Measurements from ENCODE around the gene KANK3. TPM values are rescaled to one million over a fixed set of nuclear protein-coding genes. Genes with fewer than 3 reads are reported as not detected.
A peak's percentile ranks its signal among the peaks of the same experiment; 100 is the strongest.
"Not testable (repeated sequence)": the region's sequence is repeated elsewhere in the genome, so short reads cannot be mapped to it uniquely, and the experiment has no call there.

Gene KANK3
- total RNA-seq, 2 experiments from 2014 or later = 4.5 to 4.8 TPM

GRCh38 chr19:8363803-8364771 lies 21.0 kb upstream of the KANK3 start, which contains the start of gene ANGPTL4:
Gene ANGPTL4 (plus strand): TSS chr19:8364155. CDS start chr19:8364322, 167 bp downstream.
- peaks cover 2% of the 10 kb centered on the region for H3K36me3 Mint-ChIP-seq
- DNase-seq (peak; percentile 71), ATAC-seq (ENCODE audit: low read depth) (peak; percentile 80)
- H3K27ac Mint-ChIP-seq = peak within 1 kb of the TSS; percentile 76
- POLR2A ChIA-PET = interaction anchor here (0.7 to 1.0 kb wide), 3 partner anchors 30 to 321 kb away, joined by 3 to 4 read pairs (median 3); no protein-coding TSS in a partner anchor
- H3K4me3 Mint-ChIP-seq = peak within 1 kb of the TSS; percentile 87
- peaks cover 47% of the 10 kb centered on the region for H3K27me3 Mint-ChIP-seq
- peaks cover 13% of the 10 kb centered on the region for H3K4me1 Mint-ChIP-seq
- H3K9me3 Mint-ChIP-seq = no peaks in the 10 kb centered on the region

GRCh38 chr19:8361921-8362793 lies 19.1 kb upstream of the KANK3 start:
- Mint-ChIP-seq H3K4me1 (peaks cover 10% of the 10 kb centered on the region), H3K27me3 (peaks cover 32% of the 10 kb centered on the region), H3K36me3 (peaks cover 2% of the 10 kb centered on the region), H3K9me3 (no peaks in the 10 kb centered on the region), H3K27ac (no peak overlapping the region), H3K4me3 (peak overlapping the region; percentile 32)
- ATAC-seq (ENCODE audit: low read depth) (no peak), DNase-seq (no peak)
- POLR2A ChIA-PET = interaction anchor here (0.5 to 1.2 kb wide), 2 partner anchors 29 to 556 kb away, joined by 3 read pairs; no protein-coding TSS in a partner anchor

GRCh38 chr19:8360196-8360595 lies 17.1 kb upstream of the KANK3 start:
- no peak overlapping the region for H3K4me3 Mint-ChIP-seq
- peaks cover 24% of the 10 kb centered on the region for H3K27me3 Mint-ChIP-seq
- H3K36me3 Mint-ChIP-seq = no peaks in the 10 kb centered on the region
- DNase-seq = no peak
- ATAC-seq (ENCODE audit: low read depth) = no peak
- H3K9me3 Mint-ChIP-seq = no peaks in the 10 kb centered on the region
- POLR2A ChIA-PET = interaction anchor here (0.6 kb wide), 1 partner anchor 41 kb away, joined by 9 read pairs; no protein-coding TSS in a partner anchor
- peaks cover 17% of the 10 kb centered on the region for H3K4me1 Mint-ChIP-seq
- no peak overlapping the region for H3K27ac Mint-ChIP-seq

- H3K4me3 Mint-ChIP-seq = no peak overlapping the region
- no peaks in the 10 kb centered on the region for H3K9me3 Mint-ChIP-seq
- H3K27ac Mint-ChIP-seq = no peak overlapping the region
- H3K4me1 Mint-ChIP-seq = peaks cover 17% of the 10 kb centered on the region
- H3K36me3 Mint-ChIP-seq = no peaks in the 10 kb centered on the region
- peaks cover 19% of the 10 kb centered on the region for H3K27me3 Mint-ChIP-seq
- no peak for DNase-seq
- POLR2A ChIA-PET = no interaction called here
- ATAC-seq (ENCODE audit: low read depth) = no peak
These were observed 15.9 kb upstream of the KANK3 start for GRCh38 chr19:8358948-8359347.

- H3K9me3 Mint-ChIP-seq = no peaks in the 10 kb centered on the region
- DNase-seq (no peak), ATAC-seq (ENCODE audit: low read depth) (no peak)
- H3K36me3 Mint-ChIP-seq = no peaks in the 10 kb centered on the region
- peaks cover 17% of the 10 kb centered on the region for H3K27me3 Mint-ChIP-seq
- no peak overlapping the region for H3K27ac Mint-ChIP-seq
- POLR2A ChIA-PET = interaction anchor here (1.3 kb wide), 1 partner anchor 12 kb away, joined by 3 read pairs; no protein-coding TSS in a partner anchor
- H3K4me3 Mint-ChIP-seq = no peak overlapping the region
- peaks cover 12% of the 10 kb centered on the region for H3K4me1 Mint-ChIP-seq
These were observed 14.0 kb upstream of the KANK3 start for GRCh38 chr19:8357007-8357521.

- Mint-ChIP-seq H3K27me3 (peaks cover 20% of the 10 kb centered on the region), H3K27ac (no peak overlapping the region), H3K36me3 (no peaks in the 10 kb centered on the region), H3K4me3 (no peak overlapping the region), H3K4me1 (peaks cover 13% of the 10 kb centered on the region), H3K9me3 (no peaks in the 10 kb centered on the region)
- DNase-seq (no peak), ATAC-seq (ENCODE audit: low read depth) (no peak)
- POLR2A ChIA-PET = no interaction called here
These were observed 12.8 kb upstream of the KANK3 start for GRCh38 chr19:8355631-8356402.

GRCh38 chr19:8352845-8353244 lies 9.8 kb upstream of the KANK3 start:
- POLR2A ChIA-PET = interaction anchor here (0.6 to 0.9 kb wide), 4 partner anchors 10 to 228 kb away, joined by 3 to 5 read pairs (median 3); partner anchors contain the start of genes KANK3 and RPS28
- H3K36me3 Mint-ChIP-seq; ATAC-seq (ENCODE audit: low read depth); H3K27ac Mint-ChIP-seq; H3K4me3 Mint-ChIP-seq; DNase-seq; H3K9me3 Mint-ChIP-seq: not testable (repeated sequence)
- H3K27me3 Mint-ChIP-seq = peaks cover 27% of the 10 kb centered on the region
- H3K4me1 Mint-ChIP-seq = peaks cover 13% of the 10 kb centered on the region

- Mint-ChIP-seq H3K27me3 (peaks cover 30% of the 10 kb centered on the region), H3K27ac (no peak overlapping the region), H3K9me3 (no peaks in the 10 kb centered on the region), H3K4me3 (no peak overlapping the region), H3K36me3 (no peaks in the 10 kb centered on the region), H3K4me1 (peaks cover 14% of the 10 kb centered on the region)
- ATAC-seq (ENCODE audit: low read depth) = no peak
- no peak for DNase-seq
- POLR2A ChIA-PET = interaction anchor here (0.6 to 0.9 kb wide), 3 partner anchors 9 to 226 kb away, joined by 3 to 5 read pairs (median 3); partner anchors contain the start of genes KANK3 and RPS28
These were observed 9.2 kb upstream of the KANK3 start for GRCh38 chr19:8352134-8352827.

GRCh38 chr19:8349629-8350372 lies 6.7 kb upstream of the KANK3 start:
- peaks cover 33% of the 10 kb centered on the region for H3K27me3 Mint-ChIP-seq
- DNase-seq; H3K36me3 Mint-ChIP-seq; POLR2A ChIA-PET; H3K9me3 Mint-ChIP-seq; ATAC-seq (ENCODE audit: low read depth); H3K4me1 Mint-ChIP-seq; H3K4me3 Mint-ChIP-seq; H3K27ac Mint-ChIP-seq: not testable (repeated sequence)

GRCh38 chr19:8343483-8343844 lies 402 bp upstream of the KANK3 start:
- no peak for ATAC-seq (ENCODE audit: low read depth)
- Mint-ChIP-seq H3K9me3 (no peaks in the 10 kb centered on the region), H3K27ac (peak overlapping the region; percentile 87), H3K4me3 (peak overlapping the region; percentile 87), H3K36me3 (no peaks in the 10 kb centered on the region), H3K27me3 (peaks cover 39% of the 10 kb centered on the region), H3K4me1 (peaks cover 12% of the 10 kb centered on the region)
- POLR2A ChIA-PET = interaction anchor here (0.6 to 2.7 kb wide), 3 partner anchors 9 to 226 kb away, joined by 3 to 8 read pairs (median 3); no protein-coding TSS in a partner anchor
- no peak for DNase-seq

- peaks cover 48% of the 10 kb centered on the region for H3K27me3 Mint-ChIP-seq
- POLR2A ChIA-PET = interaction anchor here (0.6 to 2.7 kb wide), 5 partner anchors 8 to 102 kb away, joined by 3 to 8 read pairs (median 4); partner anchors contain the start of genes HNRNPM, NDUFA7 and RPS28
- H3K4me3 Mint-ChIP-seq = peak overlapping the region; percentile 87
- ATAC-seq (ENCODE audit: low read depth) (no peak), DNase-seq (no peak)
- H3K27ac Mint-ChIP-seq = no peak overlapping the region
- H3K36me3 Mint-ChIP-seq = peaks cover 2% of the 10 kb centered on the region
- H3K9me3 Mint-ChIP-seq = no peaks in the 10 kb centered on the region
- peaks cover 11% of the 10 kb centered on the region for H3K4me1 Mint-ChIP-seq
These were observed 762 bp downstream of the KANK3 start for GRCh38 chr19:8342316-8342683.
